NCI-H2196 treated with DMSO at 0.1 percent for 48 hours (cell line): ENCODE results near the gene TAF11L5.
"Not testable (repeated sequence)": the region's sequence is repeated elsewhere in the genome, so short reads cannot be mapped to it uniquely, and the experiment has no call there.

ENCODE experiments used
- DNase-seq: peaks from one replicate; lab custom pipeline; 2025; ENCODE audit not compliant: unreplicated experiment; lab: John Stamatoyannopoulos, UW

Gene TAF11L5

DNA sequence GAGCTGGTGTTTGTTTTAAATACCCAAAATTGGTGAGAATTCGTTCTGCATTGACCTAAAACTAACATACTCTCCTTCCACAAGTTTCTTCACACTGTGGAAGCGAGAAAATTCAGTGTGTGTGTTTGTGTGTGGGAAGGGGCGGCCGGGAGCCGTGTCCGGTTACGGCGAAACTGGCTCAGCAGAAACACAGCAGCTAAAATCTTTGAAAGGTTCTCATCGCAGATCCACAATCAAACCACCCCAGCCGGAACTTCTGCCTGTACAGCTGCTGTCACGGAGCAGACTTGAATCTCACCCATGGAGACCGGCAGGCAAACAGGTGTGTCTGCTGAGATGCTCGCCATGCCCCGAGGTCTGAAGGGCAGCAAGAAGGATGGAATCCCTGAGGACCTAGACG, at the start of gene TAF11L5:
TSS of gene TAF11L5 (plus strand) at position 301 of the 400 bp plus-strand sequence.
- not testable (repeated sequence) for DNase-seq

DNA sequence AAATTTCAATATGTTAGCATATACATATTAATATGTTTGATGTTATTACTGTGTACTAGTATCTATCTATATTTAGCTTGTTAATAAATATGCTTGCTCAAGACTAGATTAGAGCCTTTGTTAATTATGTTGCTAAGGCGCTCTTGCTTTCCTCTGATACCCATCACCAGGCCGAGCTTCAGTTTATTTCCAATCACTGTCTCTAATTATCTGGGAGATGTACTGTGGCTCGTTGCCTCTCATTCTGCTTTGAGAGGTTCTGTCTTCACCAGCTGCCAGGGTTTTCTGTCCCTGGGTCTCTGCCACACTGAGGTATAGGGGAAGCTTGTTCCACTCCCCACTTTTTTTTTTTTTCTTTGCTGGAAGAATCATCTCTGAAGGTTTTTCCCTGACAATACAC, 48.0 kb upstream of the TAF11L5 start:
- no peak for DNase-seq

DNA sequence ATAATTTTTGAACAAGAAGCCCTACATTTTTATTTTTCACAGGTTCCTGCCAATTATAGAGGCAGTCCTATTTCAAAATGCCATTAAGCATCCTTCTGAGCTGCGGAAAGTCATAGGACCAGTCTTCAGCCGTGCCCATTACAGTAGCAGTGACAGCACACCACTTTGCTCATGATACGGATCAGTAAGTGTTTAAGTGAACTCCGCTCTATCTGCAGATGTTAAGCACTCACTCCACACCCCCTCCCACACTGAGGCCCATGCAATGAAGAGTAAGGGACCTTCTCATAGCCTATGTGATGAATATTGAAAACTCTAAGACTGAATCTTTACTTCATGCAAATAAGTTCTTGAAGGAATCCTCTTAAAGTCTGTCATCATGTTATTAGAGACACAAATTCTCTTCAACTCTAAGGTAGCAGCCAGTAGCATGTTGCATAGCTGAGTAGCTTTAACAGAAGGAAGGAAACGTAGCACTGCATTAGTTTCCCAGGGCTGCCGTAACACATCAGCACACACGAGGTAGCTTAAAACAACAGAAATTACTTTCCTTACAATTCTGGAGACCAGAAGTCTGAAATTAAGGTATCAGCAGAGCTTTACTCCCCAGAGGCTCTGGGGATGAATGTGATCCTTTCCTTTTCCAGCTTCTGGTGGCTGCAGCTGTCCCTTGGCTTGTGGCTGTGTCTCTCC, 47.3 kb upstream of the TAF11L5 start:
- no peak for DNase-seq

DNA sequence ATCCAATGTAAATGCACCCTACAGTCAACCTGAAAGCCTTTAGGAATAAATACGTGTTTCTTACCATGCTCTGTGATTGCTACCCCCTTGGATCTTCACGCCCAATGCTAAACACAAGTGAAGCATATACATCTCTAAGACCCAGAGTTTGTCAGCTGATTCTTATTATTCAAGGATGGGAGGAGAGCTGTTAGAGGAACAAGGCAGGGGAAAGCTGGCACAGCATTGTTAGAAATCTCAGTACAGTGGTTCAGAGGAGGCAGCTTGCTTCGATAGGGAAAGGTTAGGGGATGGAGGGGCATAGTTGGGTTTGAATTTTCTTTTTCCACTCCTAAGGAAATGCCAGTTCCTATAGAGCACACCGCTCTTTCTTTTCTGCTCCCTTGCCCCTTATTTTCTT, 43.7 kb upstream of the TAF11L5 start:
- DNase-seq: no peak

DNA sequence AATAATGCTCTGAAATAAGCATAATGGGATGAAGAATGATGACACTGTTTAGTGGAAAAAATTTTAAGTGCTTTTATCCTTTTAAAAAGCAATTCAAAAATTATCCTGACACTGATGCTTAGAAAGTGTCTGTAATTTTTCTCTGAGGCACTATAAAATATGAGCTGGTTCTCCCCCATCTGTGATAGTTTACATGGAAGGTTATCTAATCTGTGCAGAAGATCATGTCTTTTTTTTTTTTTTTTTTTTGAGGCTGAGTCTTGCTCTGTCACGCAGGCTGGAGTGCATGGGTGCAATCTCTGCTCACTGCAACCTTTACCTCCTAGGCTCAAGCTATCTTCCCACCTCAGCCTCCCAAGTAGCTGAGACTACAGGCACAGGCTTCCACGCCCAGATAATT, 42.2 kb upstream of the TAF11L5 start:
- no peak for DNase-seq

DNA sequence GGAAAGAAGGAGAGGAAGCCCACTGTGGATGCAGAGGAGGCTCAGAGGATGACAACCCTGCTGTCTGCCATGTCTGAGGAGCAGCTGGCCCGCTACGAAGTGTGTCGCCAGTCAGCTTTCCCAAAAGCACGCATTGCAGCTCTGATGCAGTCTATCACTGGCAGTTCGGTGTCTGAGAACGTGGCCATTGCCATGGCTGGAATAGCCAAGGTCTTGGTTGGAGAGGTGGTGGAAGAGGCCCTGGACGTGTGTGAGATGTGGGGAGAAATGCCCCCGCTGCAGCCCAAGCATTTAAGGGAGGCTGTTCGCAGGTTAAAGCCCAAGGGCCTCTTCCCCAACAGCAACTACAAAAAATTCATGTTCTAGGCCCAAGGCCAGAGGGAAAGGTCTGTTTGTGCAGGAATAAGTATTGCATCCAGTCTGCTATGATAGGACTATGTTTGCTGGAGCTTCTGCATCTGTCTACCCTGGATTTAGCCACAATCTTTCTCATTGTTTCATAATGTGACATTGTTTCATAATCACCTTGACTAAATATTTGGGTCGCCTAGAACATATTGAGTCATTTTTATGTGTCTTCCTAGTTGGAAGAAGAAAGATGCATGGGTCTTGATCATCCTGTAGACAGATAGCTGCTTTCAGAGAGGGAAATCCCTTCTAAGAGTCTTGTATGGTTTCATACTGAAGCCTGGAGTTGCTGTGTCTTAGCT, 38.4 kb upstream of the TAF11L5 start:
- DNase-seq: not testable (repeated sequence)

DNA sequence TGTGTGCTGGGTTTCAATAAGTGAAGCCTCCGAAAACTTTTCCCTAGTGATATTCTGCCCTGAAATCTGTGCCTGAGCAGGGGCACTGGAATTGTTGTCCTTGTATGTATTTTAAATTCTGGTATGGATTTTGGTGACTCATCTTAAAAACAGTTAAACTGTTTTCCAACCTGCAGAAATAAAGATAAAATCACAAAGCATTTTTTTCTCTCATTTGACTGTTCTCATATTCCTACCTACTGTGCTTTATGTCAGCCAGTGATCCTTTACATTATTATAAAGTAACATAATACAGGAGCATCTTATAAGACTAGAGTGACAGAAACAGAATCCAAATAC, 37.9 kb upstream of the TAF11L5 start:
- DNase-seq: no peak

DNA sequence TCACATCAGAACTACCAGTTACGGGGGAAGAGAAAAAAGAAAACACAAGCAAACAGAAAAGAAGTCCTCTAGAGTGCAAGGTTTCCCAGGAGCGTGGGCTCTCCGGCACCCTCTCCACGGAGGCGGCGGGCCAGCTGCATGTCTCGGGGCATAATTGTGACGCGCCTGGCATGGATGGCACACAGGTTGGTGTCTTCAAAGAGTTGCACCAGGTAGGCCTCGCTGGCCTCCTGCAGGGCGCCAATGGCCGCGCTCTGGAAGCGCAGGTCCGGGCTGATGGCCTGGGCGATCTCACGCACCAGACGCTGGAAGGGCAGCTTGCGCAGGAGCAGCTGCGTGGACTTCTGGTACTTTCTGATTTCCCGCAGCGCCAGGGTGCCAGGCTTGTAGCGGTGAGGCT, 33.8 kb upstream of the TAF11L5 start:
- DNase-seq: not testable (repeated sequence)

DNA sequence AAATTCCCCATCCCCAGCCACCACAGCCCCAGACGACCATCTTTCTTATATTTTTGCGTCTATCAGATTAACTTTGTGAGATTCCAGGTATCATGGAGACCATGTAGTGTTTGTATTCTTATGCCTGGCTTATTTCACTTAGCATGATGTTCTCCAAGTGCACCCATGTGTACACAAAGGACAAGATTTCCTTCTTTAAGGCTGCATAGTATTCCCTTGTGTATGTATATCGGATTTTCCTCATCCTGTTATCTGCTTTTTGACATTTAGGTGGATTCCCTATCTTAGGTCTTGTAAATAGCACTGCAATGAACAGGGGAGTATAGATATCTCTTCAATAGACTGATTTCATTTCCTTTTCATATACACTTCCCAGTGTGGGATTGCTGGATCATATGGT, 32.3 kb upstream of the TAF11L5 start:
- DNase-seq: no peak

DNA sequence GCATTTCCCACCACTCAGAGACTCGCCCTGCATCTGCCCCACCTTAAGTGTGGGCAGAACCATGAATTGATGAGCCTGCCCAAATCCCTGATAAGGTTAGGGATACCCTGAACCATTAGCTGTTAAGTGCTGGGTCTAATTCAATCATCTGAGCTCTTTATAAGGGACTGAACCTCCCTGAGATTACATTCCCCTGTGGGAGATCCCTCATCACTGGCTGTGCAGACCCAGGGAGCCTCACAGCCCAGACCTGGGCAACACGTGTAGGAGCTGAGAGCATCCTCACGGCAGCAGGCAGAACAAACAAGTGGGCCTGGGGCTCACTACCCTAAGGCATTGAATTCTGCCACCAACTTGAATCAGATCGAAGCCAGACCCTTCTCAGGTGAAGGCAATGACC, 27.6 kb upstream of the TAF11L5 start:
- DNase-seq: no peak

DNA sequence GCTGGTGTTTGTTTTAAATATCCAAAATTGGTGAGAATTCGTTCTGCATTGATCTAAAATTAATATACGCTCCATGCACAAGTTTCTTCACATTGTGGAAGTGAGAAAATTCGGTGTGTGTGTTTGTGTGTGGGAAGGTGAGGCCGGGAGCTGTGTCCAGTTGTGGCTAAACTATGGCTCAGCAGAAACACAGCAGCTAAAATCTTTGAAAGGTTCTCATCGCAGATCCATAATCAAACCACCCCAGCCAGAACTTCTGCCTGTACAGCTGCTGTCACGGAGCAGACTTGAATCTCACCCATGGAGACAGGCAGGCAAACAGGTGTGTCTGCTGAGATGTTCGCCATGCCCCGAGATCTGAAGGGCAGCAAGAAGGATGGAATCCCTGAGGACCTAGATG, 27.1 kb upstream of the TAF11L5 start, which contains the start of gene TAF11L2:
TSS of gene TAF11L2 (plus strand) at position 301 of the 400 bp plus-strand sequence.
- not testable (repeated sequence) for DNase-seq

DNA sequence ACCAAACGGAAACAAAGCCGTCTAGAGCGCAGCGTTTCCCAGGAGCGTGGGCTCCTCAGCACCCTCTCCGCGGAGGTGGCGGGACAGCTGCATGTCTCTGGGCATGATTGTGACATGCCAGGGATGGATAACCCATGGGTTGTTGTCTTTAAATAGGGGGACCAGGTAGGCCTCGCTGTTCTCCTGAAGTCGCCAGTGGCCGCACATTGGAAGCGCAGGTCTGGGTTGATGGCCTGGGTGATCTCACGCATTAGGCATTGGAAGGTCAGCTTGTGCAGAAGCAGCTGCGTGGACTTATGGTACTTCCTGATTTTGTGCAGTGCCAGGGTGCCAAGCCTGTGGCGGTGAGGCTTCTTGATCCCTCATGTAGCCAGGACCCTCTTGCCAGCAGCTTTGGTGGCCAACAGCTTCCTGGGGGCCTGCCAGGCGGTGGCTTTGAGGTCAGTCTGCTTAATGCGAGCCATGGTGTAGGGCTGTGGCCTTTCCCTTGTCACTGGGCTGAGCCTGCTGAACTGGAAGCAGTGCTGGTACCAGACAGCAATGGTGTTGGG, 13.2 kb upstream of the TAF11L5 start:
- DNase-seq: no peak

DNA sequence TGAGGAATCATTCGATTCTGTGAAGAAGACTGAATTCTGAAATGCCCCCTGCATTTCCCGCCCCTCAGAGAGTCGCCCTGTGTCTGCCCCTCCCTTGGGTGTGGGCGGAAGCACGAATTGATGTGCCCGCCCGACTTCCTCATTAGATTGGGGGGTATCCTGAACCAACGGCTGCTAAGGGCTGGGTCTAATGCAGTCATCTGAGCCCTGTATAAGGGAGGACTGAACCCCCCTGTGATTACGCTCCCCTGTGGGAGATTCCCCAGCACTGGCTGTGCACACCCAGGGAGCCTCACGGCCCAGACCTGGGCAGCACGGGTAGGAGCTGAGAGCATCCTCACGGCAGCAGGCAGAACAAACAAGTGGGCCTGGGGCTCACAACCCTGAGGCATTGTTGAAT, 7.5 kb upstream of the TAF11L5 start:
- not testable (repeated sequence) for DNase-seq

DNA sequence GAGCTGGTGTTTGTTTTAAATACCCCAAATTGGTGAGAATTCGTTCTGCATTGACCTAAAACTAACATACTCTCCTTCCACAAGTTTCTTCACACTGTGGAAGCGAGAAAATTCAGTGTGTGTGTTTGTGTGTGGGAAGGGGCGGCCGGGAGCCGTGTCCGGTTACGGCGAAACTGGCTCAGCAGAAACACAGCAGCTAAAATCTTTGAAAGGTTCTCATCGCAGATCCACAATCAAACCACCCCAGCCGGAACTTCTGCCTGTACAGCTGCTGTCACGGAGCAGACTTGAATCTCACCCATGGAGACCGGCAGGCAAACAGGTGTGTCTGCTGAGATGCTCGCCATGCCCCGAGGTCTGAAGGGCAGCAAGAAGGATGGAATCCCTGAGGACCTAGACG, 7.0 kb upstream of the TAF11L5 start, which contains the start of gene TAF11L3:
TSS of gene TAF11L3 (plus strand) at position 301 of the 400 bp plus-strand sequence.
- DNase-seq: not testable (repeated sequence)

DNA sequence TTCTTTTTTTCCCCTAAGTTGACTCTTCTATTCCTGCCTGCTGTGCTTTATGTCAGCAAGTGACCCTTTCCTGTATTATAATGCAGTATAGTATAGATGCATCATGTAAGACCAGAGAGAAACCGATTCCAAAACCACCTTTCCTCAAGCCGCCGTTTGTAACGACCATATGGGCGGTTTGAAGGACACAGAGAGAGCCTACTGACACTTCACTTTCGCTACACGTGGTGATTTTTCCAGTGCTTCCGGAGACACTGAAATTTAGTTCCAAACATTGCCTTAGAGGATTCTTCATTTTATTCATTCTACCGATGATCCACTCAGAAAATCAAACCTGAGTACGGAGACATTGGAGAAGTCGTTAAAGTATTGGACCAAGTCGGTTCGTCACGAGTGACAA, 5.5 kb upstream of the TAF11L5 start:
- not testable (repeated sequence) for DNase-seq

DNA sequence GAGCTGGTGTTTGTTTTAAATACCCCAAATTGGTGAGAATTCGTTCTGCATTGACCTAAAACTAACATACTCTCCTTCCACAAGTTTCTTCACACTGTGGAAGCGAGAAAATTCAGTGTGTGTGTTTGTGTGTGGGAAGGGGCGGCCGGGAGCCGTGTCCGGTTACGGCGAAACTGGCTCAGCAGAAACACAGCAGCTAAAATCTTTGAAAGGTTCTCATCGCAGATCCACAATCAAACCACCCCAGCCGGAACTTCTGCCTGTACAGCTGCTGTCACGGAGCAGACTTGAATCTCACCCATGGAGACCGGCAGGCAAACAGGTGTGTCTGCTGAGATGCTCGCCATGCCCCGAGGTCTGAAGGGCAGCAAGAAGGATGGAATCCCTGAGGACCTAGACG, 3.5 kb upstream of the TAF11L5 start, which contains the start of gene TAF11L4:
TSS of gene TAF11L4 (plus strand) at position 301 of the 400 bp plus-strand sequence.
- not testable (repeated sequence) for DNase-seq

DNA sequence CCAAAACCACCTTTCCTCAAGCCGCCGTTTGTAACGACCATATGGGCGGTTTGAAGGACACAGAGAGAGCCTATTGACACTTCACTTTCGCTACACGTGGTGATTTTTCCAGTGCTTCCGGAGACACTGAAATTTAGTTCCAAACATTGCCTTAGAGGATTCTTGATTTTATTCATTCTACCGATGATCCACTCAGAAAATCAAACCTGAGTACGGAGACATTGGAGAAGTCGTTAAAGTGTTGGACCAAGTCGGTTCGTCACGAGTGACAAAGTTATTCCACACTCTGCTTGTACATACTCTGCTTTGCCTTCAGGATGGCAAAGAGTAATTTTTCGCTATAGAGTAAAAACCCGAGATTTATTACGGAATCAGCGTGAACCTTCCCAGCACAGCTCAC, 1.5 kb downstream of the TAF11L5 start:
- not testable (repeated sequence) for DNase-seq

DNA sequence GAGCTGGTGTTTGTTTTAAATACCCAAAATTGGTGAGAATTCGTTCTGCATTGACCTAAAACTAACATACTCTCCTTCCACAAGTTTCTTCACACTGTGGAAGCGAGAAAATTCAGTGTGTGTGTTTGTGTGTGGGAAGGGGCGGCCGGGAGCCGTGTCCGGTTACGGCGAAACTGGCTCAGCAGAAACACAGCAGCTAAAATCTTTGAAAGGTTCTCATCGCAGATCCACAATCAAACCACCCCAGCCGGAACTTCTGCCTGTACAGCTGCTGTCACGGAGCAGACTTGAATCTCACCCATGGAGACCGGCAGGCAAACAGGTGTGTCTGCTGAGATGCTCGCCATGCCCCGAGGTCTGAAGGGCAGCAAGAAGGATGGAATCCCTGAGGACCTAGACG, 3.3 kb downstream of the TAF11L5 start, which contains the start of gene TAF11L6:
TSS of gene TAF11L6 (plus strand) at position 301 of the 400 bp plus-strand sequence.
- not testable (repeated sequence) for DNase-seq
